IMR-90 (cell line): Measurements from ENCODE around the gene OR10H5. TPM values are rescaled to one million over a fixed set of nuclear protein-coding genes. Genes with fewer than 3 reads are reported as not detected.

Experiments
- ATAC-seq: fragments of 200-7000 bp; cut with Tn5 transposase; 2 replicates; pipeline ENCODE4 v1.9.1; 2020; ENCODE audit warnings: low read depth, mild to moderate bottlenecking, moderate library complexity
- BruUV-seq: library from RNA; stranded (reverse); fragments of 400-500 nt; replicated peaks from 2 replicates; lab custom pipeline; 2021; lab: Mats Ljungman, UMichigan
- CTCF ChIA-PET: fragments of 300-600 bp; formaldehyde crosslinking; extraction: SDS; loops from one replicate; lab custom pipeline; 2021; ENCODE audit warnings: antibody characterized with exemption; lab: Yijun Ruan, JAX
- POLR2A ChIA-PET: fragments of 300-600 bp; sonication (Branson Sonifier 250); formaldehyde crosslinking; loops from one replicate; lab custom pipeline; 2022; ENCODE audit warnings: antibody characterized with exemption; ENCODE audit not compliant: unreplicated experiment; lab: Charles Lee
- DNase-seq: peaks from one replicate; pipeline ENCODE4 v3.0.0; 2013
- H2AFZ ChIP-seq: replicated peaks from 2 replicates; pipeline ENCODE3; 2013; ENCODE audit warnings: low read length, mild to moderate bottlenecking; ENCODE audit not compliant: poor library complexity
- H2AK5ac ChIP-seq: 2 replicates; pipeline ENCODE4 v1.6.1; 2013; ENCODE audit warnings: low read depth, low read length, inconsistent platforms
- H2AK9ac ChIP-seq: replicated peaks from 2 replicates; pipeline ENCODE3; 2013; ENCODE audit warnings: mild to moderate bottlenecking, low read depth, low read length, moderate library complexity; ENCODE audit not compliant: poor library complexity
- H2BK120ac ChIP-seq: 2 replicates; pipeline ENCODE4 v1.6.1; 2013; ENCODE audit warnings: low read depth, low read length, inconsistent platforms
- H2BK15ac ChIP-seq: 3 replicates; pipeline ENCODE4 v1.6.1; 2013; ENCODE audit warnings: low read depth, low read length, inconsistent platforms
- H2BK20ac ChIP-seq: 2 replicates; pipeline ENCODE4 v1.6.1; 2013; ENCODE audit warnings: low read depth, mild to moderate bottlenecking, inconsistent platforms, low read length, moderate library complexity
- H2BK5ac ChIP-seq: 2 replicates; pipeline ENCODE4 v1.6.1; 2013; ENCODE audit warnings: mild to moderate bottlenecking, low read depth, low read length, inconsistent platforms; ENCODE audit not compliant: poor library complexity, severe bottlenecking
- H3K14ac ChIP-seq: replicated peaks from 2 replicates; pipeline ENCODE4 v1.6.1; 2013; ENCODE audit warnings: low read depth, low read length, inconsistent platforms
- H3K18ac ChIP-seq: 2 replicates; pipeline ENCODE4 v1.6.1; 2013; ENCODE audit warnings: low read depth, low read length, control low read depth
- H3K23ac ChIP-seq: 2 replicates; pipeline ENCODE4 v1.6.1; 2013; ENCODE audit warnings: low read depth, low read length, inconsistent platforms
- H3K27ac ChIP-seq: 2 replicates; pipeline ENCODE4 v1.5.1; 2013; ENCODE audit warnings: mild to moderate bottlenecking, control low read depth, low read length; ENCODE audit not compliant: insufficient read depth
- H3K27me3 ChIP-seq: 2 replicates; pipeline ENCODE4 v1.6.1; 2013; ENCODE audit warnings: low read length; ENCODE audit not compliant: control insufficient read depth, insufficient read depth
- H3K36me3 ChIP-seq: 2 replicates; pipeline ENCODE4 v1.6.1; 2013; ENCODE audit warnings: low read length, mixed read lengths; ENCODE audit not compliant: control insufficient read depth, insufficient read depth
- H3K4ac ChIP-seq: 2 replicates; pipeline ENCODE4 v1.6.1; 2013; ENCODE audit warnings: low read depth, low read length, inconsistent platforms
- H3K4me1 ChIP-seq: 2 replicates; pipeline ENCODE4 v1.6.1; 2013; ENCODE audit warnings: low read length, mixed read lengths; ENCODE audit not compliant: control insufficient read depth, insufficient read depth
- H3K4me2 ChIP-seq: 2 replicates; pipeline ENCODE4 v1.6.1; 2013; ENCODE audit warnings: low read depth, mild to moderate bottlenecking, control low read depth, low read length, moderate library complexity
- H3K4me3 ChIP-seq: 2 replicates; pipeline ENCODE4 v1.5.1; 2013; ENCODE audit warnings: low read depth, mild to moderate bottlenecking, control low read depth, low read length, moderate library complexity; ENCODE audit not compliant: insufficient read depth
- H3K56ac ChIP-seq: 2 replicates; pipeline ENCODE4 v1.6.1; 2013; ENCODE audit warnings: low read length, inconsistent platforms; ENCODE audit not compliant: insufficient read depth; ENCODE audit errors: extremely low read depth
- H3K79me1 ChIP-seq, 2 experiments: 2 replicates each; pipeline ENCODE4 v1.6.1; 2013; ENCODE audit warnings: low read length in 2 of 2, inconsistent platforms in 1 of 2, low read depth in 1 of 2
- H3K9ac ChIP-seq: 2 replicates; pipeline ENCODE4 v1.6.1; 2013; ENCODE audit warnings: low read depth, low read length, control low read depth
- H3K9me1 ChIP-seq: 2 replicates; pipeline ENCODE4 v1.6.1; 2013; ENCODE audit warnings: low read length, inconsistent platforms; ENCODE audit not compliant: insufficient read depth
- H3K9me3 ChIP-seq: 2 replicates; pipeline ENCODE4 v1.6.1; 2013; ENCODE audit warnings: low read length; ENCODE audit not compliant: control insufficient read depth, insufficient read depth
- H4K20me1 ChIP-seq: 2 replicates; pipeline ENCODE4 v1.6.1; 2013; ENCODE audit warnings: low read length, inconsistent platforms; ENCODE audit not compliant: insufficient read depth
- H4K5ac ChIP-seq: 2 replicates; pipeline ENCODE4 v1.6.1; 2013; ENCODE audit warnings: mild to moderate bottlenecking, low read depth, low read length, control low read depth
- H4K8ac ChIP-seq, 2 experiments: 2 replicates each; pipeline ENCODE4 v1.6.1; 2013; ENCODE audit warnings: low read depth in 2 of 2, low read length in 2 of 2, control low read depth in 1 of 2, inconsistent platforms in 1 of 2
- H4K91ac ChIP-seq: 2 replicates; pipeline ENCODE4 v1.6.1; 2013; ENCODE audit warnings: low read depth, low read length, inconsistent platforms; ENCODE audit not compliant: insufficient read depth
- BHLHE40 ChIP-seq: fragments of 150-350 bp; IDR thresholded peaks from 2 replicates; pipeline ENCODE4 v1.6.1; 2016; ENCODE audit warnings: mild to moderate bottlenecking, low read depth, low read length
- CEBPB ChIP-seq: IDR thresholded peaks from 2 replicates; pipeline ENCODE4 v1.6.1; 2012; ENCODE audit warnings: low read depth, low read length, improper control_type of control experiment
- CHD1 ChIP-seq: IDR thresholded peaks from 2 replicates; pipeline ENCODE4 v1.6.1; 2012; ENCODE audit warnings: low read depth, low read length, improper control_type of control experiment
- ELK1 ChIP-seq: fragments of 150-350 bp; IDR thresholded peaks from 2 replicates; pipeline ENCODE4 v1.6.1; 2016; ENCODE audit warnings: low read depth, mild to moderate bottlenecking, low read length, moderate library complexity, borderline replicate concordance
- FOS ChIP-seq: fragments of 150-350 bp; IDR thresholded peaks from 2 replicates; pipeline ENCODE4 v1.6.1; 2016; ENCODE audit warnings: low read depth, low read length
- MAFK ChIP-seq: IDR thresholded peaks from 2 replicates; pipeline ENCODE4 v1.6.1; 2012; ENCODE audit warnings: low read depth, low read length, improper control_type of control experiment
- MAZ ChIP-seq: IDR thresholded peaks from 2 replicates; pipeline ENCODE4 v1.6.1; 2012; ENCODE audit warnings: low read depth, mild to moderate bottlenecking, low read length, improper control_type of control experiment, moderate library complexity, borderline replicate concordance
- MXI1 ChIP-seq: IDR thresholded peaks from 2 replicates; pipeline ENCODE4 v1.6.1; 2012; ENCODE audit warnings: low read depth, mild to moderate bottlenecking, low read length, moderate library complexity, borderline replicate concordance
- NFE2L2 ChIP-seq: fragments of 150-350 bp; IDR thresholded peaks from 2 replicates; pipeline ENCODE4 v1.6.1; 2016; ENCODE audit warnings: low read depth, mild to moderate bottlenecking, low read length
- POLR2A ChIP-seq: IDR thresholded peaks from 2 replicates; pipeline ENCODE4 v1.6.1; 2012; ENCODE audit warnings: mild to moderate bottlenecking, low read depth, low read length
- RAD21 ChIP-seq: IDR thresholded peaks from 2 replicates; pipeline ENCODE4 v1.6.1; 2012; ENCODE audit warnings: low read length, improper control_type of control experiment
- RCOR1 ChIP-seq: IDR thresholded peaks from 2 replicates; pipeline ENCODE4 v1.6.1; 2012; ENCODE audit warnings: mild to moderate bottlenecking, low read length, improper control_type of control experiment; ENCODE audit not compliant: insufficient replicate concordance
- SMC3 ChIP-seq: fragments of 150-350 bp; IDR thresholded peaks from 2 replicates; pipeline ENCODE4 v1.6.1; 2016; ENCODE audit warnings: low read depth, mild to moderate bottlenecking, antibody characterized with exemption, low read length, moderate library complexity
- USF2 ChIP-seq: fragments of 150-350 bp; IDR thresholded peaks from 2 replicates; pipeline ENCODE4 v1.6.1; 2017; ENCODE audit warnings: mild to moderate bottlenecking, antibody characterized with exemption, low read length, low read depth
- WGBS, 2 experiments: methylation state at CpG; one replicate each; pipeline versions ENCODE4 v1.1.5 to v1.1.7; 2013; ENCODE audit warnings: missing lambda C conversion rate in 2 of 2; ENCODE audit not compliant: insufficient read length in 1 of 2; ENCODE audit errors: extremely low coverage in 2 of 2; 5-methylcytosine and 5-hydroxymethylcytosine counted together
- dilution Hi-C: fragments of 300-500 bp; cut with HindIII; formaldehyde crosslinking; loops from one replicate; pipeline ENCODE4 v1.14.3; 2018; ENCODE audit warnings: low sequenced_read_pairs; ENCODE audit not compliant: unreplicated experiment
- in situ Hi-C: fragments of 300-500 bp; cut with MboI; formaldehyde crosslinking; loops from 3 replicates; pipeline ENCODE4 v1.14.3; 2019; ENCODE audit warnings: low sequenced_read_pairs, inconsistent platforms, mixed read lengths
- intact Hi-C: fragments of 100-400 bp; cut with micrococcal nuclease; formaldehyde crosslinking; loops from 2 replicates; pipeline ENCODE4 v1.10.0; 2022
- polyA plus RNA-seq, 3 experiments: library from polyadenylated mRNA; depleted of rRNA; stranded (reverse); fragments of >200 nt; gene quantifications; 2 replicates each; pipeline ENCODE4 v1.2.3, GENCODE V29; 2012; ENCODE audit warnings: low replicate concordance in 1 of 3
- total RNA-seq: library from RNA; depleted of rRNA; stranded (reverse); fragments of >200 nt; gene quantifications from 2 replicates; pipeline ENCODE4 v1.2.3, GENCODE V29; 2012

OR10H5 gene
- total and polyA plus RNA-seq, 2 of the 4 experiments (the other 2 are of a cell fraction), result not detected

- no peak overlapping the region for H2AFZ ChIP-seq
- H2AK9ac ChIP-seq, result no peak overlapping the region
- H2BK20ac ChIP-seq, result no peak overlapping the region
- H3K9me1 ChIP-seq, result no peaks in the 10 kb centered on the region
- in situ Hi-C loops, result no loop called here
- no peak overlapping the region for H3K4me2 ChIP-seq
- H4K91ac ChIP-seq, result no peak overlapping the region
- dilution Hi-C loops, result no loop called here
- H3K9me3 ChIP-seq, result peaks cover 10% of the 10 kb centered on the region
- no peak overlapping the region for H2BK120ac ChIP-seq
- H3K14ac ChIP-seq, result no peak overlapping the region
- H3K56ac ChIP-seq, result no peak overlapping the region
- no peak overlapping the region for H3K4me3 ChIP-seq
- ATAC-seq, result no peak
- no peak overlapping the region for H2BK15ac ChIP-seq
- no peak for DNase-seq
- no CpG with 5 or more reads among the region's 1 CpG for WGBS, 2 experiments
- no peaks in the 10 kb centered on the region for H3K36me3 ChIP-seq
- H4K5ac ChIP-seq, result no peak overlapping the region
- no peaks in the 10 kb centered on the region for H3K4me1 ChIP-seq
- intact Hi-C loops, result no loop called here
- H3K4ac ChIP-seq, result no peak overlapping the region
- POLR2A ChIA-PET, result no interaction called here
- H3K27ac ChIP-seq, result no peak overlapping the region
- no peak overlapping the region for H3K9ac ChIP-seq
- H3K18ac ChIP-seq, result no peak overlapping the region
- CTCF ChIA-PET, result no interaction called here
- H4K8ac ChIP-seq, result no peak overlapping the region
- no peak overlapping the region for H2BK5ac ChIP-seq
- H3K79me1 ChIP-seq, result no peaks in the 10 kb centered on the region
- no peaks in the 10 kb centered on the region for H3K27me3 ChIP-seq
- no peak overlapping the region for H2AK5ac ChIP-seq
- BruUV-seq, result no TSS peak
- TF ChIP-seq CEBPB (no peak), BHLHE40 (no peak), MAZ (no peak), CHD1 (no peak), USF2 (no peak), NFE2L2 (no peak), ELK1 (no peak), RAD21 (no peak), MXI1 (no peak), SMC3 (no peak), MAFK (no peak), RCOR1 (no peak), FOS (no peak), POLR2A (no peak)
- no peak overlapping the region for H3K23ac ChIP-seq
- H4K20me1 ChIP-seq, result no peaks in the 10 kb centered on the region
These were observed 46.7 kb upstream of the OR10H5 start for GRCh38 chr19:15740785-15741184.
